Measurements from ENCODE around the gene SLC10A6.

- no peak for TF ChIP-seq CTCF (IDR thresholded peaks at IDR 0.05; ENCODE audit: poor library complexity, severe bottlenecking)
- no peak for TF ChIP-seq MXI1 (conservative IDR thresholded peaks at IDR 0.05; ENCODE audit: poor library complexity, severe bottlenecking)
Measured at GRCh38 chr4:86848136-86848535, 1.0 kb downstream of the SLC10A6 start.
